GM06990 (cell line): Measurements from ENCODE around the gene KRT80.

Experiments used
- DNase-seq: peaks from one replicate; pipeline ENCODE4 v3.0.0-alpha.2; 2011; ENCODE audit not compliant: insufficient read length; ENCODE audit errors: extremely low read depth
- H3K27me3 ChIP-seq: replicated peaks from 2 replicates; pipeline ENCODE4 v1.6.0; 2011; ENCODE audit warnings: low read length; ENCODE audit not compliant: control insufficient read depth, insufficient read depth
- H3K36me3 ChIP-seq: 2 replicates; pipeline ENCODE4 v1.5.1; 2011; ENCODE audit warnings: low read length; ENCODE audit not compliant: control insufficient read depth, insufficient read depth
- H3K4me3 ChIP-seq: replicated peaks from 2 replicates; pipeline ENCODE4 v1.5.1; 2011; ENCODE audit warnings: low read depth, mild to moderate bottlenecking, control low read depth, low read length
- CTCF ChIP-seq: IDR thresholded peaks from 2 replicates; pipeline ENCODE4 v1.5.1; 2011; ENCODE audit warnings: low read length, control low read depth, mild to moderate bottlenecking, inconsistent platforms; ENCODE audit not compliant: insufficient read depth, poor library complexity, severe bottlenecking

The KRT80 gene

GRCh38 chr12:52204095-52204930, 12.5 kb upstream of the KRT80 start:
- Histone ChIP-seq H3K36me3 (no peaks in the 10 kb centered on the region), H3K4me3 (no peak overlapping the region), H3K27me3 (peaks cover 3% of the 10 kb centered on the region)
- TF ChIP-seq CTCF, result no peak
- DNase-seq, result no peak

GRCh38 chr12:52203079-52203921, 11.5 kb upstream of the KRT80 start:
- TF ChIP-seq CTCF, result no peak
- DNase-seq, result no peak
- no peaks in the 10 kb centered on the region for H3K36me3 ChIP-seq
- H3K4me3 ChIP-seq, result no peak overlapping the region
- peaks cover 3% of the 10 kb centered on the region for H3K27me3 ChIP-seq

- DNase-seq, result no peak
- H3K4me3 ChIP-seq, result no peak overlapping the region
Observed at GRCh38 chr12:52202361-52203078, 10.7 kb upstream of the KRT80 start.

GRCh38 chr12:52201451-52201839, 9.6 kb upstream of the KRT80 start:
- peaks cover 5% of the 10 kb centered on the region for H3K27me3 ChIP-seq
- no peaks in the 10 kb centered on the region for H3K36me3 ChIP-seq
- no peak for TF ChIP-seq CTCF
- H3K4me3 ChIP-seq, result no peak overlapping the region
- DNase-seq, result no peak

More at GRCh38 chr12:52202361-52203078, 10.7 kb upstream of the KRT80 start:
- Histone ChIP-seq H3K27me3 (peaks cover 3% of the 10 kb centered on the region), H3K36me3 (no peaks in the 10 kb centered on the region)
- no peak for TF ChIP-seq CTCF

- no peak for DNase-seq
- H3K27me3 ChIP-seq, result peaks cover 5% of the 10 kb centered on the region
- no peak overlapping the region for H3K4me3 ChIP-seq
- TF ChIP-seq CTCF, result no peak
- H3K36me3 ChIP-seq, result no peaks in the 10 kb centered on the region
Observed at GRCh38 chr12:52200781-52201450, 9.1 kb upstream of the KRT80 start.
